ENCODE data around the gene MAGT1. TPM values are rescaled to one million over a fixed set of nuclear protein-coding genes. Genes with fewer than 3 reads are reported as not detected.
"Not testable (repeated sequence)": the region's sequence is repeated elsewhere in the genome, so short reads cannot be mapped to it uniquely, and the experiment has no call there.

Gene MAGT1
- total RNA-seq = 75.0 TPM

DNA sequence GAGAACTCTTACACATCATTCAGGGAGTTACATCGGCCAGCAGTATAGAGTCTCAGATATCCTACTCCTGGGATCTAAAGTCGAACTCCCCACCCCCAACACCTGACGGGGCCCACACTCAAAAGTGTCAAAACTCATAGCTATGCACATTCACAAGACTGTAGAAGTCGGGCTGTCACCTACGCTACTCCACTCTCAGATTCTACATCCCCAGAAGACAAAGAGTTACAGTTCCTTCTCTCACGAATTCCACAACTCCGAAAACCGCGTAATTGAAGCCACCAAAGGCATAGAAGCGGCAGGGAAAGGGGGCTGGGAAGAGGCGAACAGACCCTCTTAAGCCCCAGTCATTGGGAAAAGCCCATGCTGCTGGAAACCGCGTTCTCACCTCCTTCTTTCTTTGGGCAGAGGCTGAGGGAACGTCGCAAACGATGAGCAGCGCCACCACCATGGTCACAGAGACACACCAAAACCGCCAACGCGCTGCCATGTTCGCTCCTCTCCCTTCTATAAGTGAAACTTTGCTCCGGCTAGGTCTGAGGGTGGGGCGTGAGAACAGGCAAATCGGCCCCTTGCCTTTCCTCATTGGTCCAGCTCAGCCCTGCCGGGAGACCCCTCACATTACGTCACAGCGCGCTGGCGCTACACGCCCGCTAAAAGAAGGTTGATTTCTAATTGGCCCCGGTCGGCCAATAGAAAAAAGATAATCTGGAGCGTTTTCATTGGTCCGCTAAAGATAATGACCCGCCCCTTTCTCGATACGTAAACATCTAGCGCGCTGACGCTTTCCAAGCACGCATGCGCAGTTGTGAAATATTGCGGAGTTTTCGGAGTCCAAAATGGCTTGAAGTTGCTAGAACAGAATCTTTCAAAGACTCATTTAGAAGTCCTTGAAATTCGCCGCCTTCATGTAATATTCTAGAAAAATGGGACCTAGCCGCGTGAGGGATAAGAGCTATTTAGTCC is at the start of gene MAGT1:
Gene MAGT1 (minus strand): TSS at position 515 of the 966 bp plus-strand sequence. CDS start 25 bp downstream, at position 490.
- DNase-seq (ENCODE audit: low spot score) = peak; percentile 91
- peak; percentile 91 for ATAC-seq

GRCh38 chrX:77945031-77945430 is 49.8 kb upstream of the MAGT1 start:
- DNase-seq (ENCODE audit: low spot score); ATAC-seq: not testable (repeated sequence)

DNA sequence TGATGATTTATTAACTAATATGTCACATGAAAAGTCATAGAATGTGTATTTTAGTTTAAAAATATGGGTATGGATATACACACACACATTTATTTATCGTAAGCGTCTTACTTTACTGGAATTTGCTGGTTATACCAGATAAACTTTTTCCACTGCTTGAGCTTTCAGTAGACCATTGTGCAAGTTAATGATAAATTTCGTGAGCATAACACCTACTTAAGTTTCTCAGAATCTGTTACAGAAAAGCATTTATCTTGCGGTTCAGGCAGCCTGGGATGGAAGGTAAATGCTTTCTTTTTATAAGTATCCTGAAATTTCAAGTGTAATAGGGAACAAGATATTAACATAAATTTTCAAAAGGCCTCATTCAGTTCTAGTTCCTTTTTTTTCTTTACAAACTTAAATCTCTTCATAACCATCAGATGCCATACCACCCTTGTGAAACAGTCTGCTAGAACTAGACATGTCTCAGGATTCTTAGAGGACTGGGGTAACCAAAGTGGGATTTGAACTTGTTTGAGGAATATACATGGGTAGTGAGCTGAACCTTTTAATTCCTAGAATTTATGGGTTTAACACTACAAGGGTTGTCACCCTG is 42.9 kb upstream of the MAGT1 start:
- ATAC-seq (no peak), DNase-seq (ENCODE audit: low spot score) (no peak)

DNA sequence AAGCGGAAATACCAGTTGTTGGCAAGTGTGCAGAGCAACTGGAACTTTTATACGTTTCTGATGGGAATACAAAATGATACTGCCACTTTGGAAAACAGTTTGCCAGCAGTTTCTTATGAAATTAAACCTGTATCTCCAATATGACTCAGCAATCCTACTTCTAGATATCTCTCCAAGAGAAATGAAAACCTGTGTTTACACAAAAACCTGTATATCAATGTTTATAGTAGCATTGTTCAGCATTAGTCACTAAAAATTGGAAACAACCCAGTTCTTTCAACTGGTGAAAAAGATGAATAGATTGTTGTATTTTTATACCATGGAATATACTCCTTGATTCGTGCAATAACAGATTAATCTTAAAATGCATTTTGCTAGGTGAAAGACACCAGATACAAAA is 42.1 kb upstream of the MAGT1 start:
- DNase-seq (ENCODE audit: low spot score) = no peak
- ATAC-seq = no peak

- ATAC-seq (no peak), DNase-seq (ENCODE audit: low spot score) (no peak)
Measured at GRCh38 chrX:77936299-77936698, 41.1 kb upstream of the MAGT1 start.

- ATAC-seq (no peak), DNase-seq (ENCODE audit: low spot score) (no peak)
Measured at GRCh38 chrX:77935886-77936285, 40.7 kb upstream of the MAGT1 start.

- ATAC-seq (no peak), DNase-seq (ENCODE audit: low spot score) (no peak)
Measured at GRCh38 chrX:77930581-77930980, 35.3 kb upstream of the MAGT1 start.

DNA sequence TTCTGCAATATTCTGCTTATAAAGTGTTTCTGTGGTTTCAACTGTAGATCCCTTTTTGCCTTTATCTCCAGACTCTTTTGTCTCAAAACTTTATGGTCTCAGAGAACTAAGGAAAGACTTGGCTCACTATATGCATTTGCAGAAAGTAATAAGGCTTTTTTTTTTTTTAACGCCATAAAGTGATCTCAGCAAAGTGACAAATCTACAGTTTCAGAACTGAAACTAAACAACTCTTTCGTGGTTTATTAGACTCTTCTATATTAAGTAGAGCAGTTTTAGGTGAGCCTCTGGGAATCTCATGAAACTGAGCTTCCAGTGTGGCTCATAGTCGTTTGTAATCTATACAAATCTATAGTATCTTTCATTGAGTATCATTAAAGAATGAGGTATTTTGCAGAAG is 30.5 kb upstream of the MAGT1 start:
- DNase-seq (ENCODE audit: low spot score) (no peak), ATAC-seq (no peak)

DNA sequence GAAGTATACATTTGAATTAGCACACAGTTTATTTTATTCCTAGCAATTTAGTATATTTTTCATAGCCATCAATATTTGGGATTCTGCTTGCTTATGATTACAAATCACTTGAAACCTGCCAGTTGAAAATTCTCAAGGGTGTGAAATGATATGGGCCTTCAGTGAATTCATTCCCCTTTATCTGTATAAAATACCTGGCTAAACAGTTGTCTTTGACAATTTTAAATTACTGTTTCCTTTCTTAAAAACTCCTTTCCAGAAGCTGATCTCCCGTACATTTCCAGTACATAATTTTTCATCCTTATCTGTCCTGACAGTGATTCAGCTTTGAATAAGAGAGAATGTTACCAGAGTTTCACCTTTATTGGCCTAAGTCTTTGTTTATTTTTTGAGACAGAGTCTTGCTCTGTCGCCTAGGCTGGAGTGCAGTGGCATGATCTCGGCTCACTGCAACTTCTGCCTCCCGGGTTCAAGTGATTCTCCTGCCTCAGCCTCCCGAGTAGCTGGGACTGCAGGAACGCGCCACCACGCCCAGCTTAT is 29.2 kb upstream of the MAGT1 start:
- ATAC-seq (no peak), DNase-seq (ENCODE audit: low spot score) (no peak)

GRCh38 chrX:77922787-77923186 is 27.6 kb upstream of the MAGT1 start:
- DNase-seq (ENCODE audit: low spot score) (no peak), ATAC-seq (no peak)

DNA sequence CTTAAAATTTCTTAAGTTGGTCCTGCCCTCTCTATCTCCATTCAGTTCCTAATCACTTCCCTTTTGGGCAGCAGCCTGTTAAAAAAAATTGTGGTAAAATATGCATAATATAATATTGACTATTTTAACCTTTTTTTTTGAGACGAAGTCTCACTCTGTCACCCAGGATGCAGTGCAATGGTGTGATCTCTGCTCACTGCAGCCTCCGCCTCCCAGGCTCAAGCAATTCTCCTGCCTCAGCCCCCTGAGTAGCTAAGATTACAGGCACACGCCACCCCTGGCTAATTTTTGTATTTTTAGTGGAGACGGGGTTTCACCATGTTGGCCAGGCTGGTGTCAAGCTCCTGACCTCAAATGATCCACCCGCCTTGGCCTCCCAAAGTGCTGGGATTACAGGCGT is 24.1 kb upstream of the MAGT1 start:
- ATAC-seq; DNase-seq (ENCODE audit: low spot score): not testable (repeated sequence)

DNA sequence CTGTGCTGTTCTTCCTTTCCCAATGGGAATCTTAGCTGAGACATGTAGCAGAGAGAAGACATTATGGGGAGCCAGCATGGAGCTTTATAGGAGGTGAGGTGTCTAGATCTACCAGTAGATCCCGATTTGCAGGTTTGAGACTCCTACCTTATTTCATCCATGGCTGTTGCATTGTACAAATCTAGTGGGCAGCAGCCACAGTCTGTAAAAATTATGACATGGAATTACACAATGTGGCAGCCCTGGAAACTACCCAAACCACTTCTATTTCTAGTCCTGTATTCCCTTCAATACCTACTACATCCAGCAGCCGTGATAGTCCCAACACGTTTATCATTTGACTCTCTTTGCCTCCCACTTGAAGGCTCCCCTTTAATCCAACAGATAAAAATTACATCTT is 23.3 kb upstream of the MAGT1 start:
- DNase-seq (ENCODE audit: low spot score) = no peak
- peak; percentile 49 for ATAC-seq

- ATAC-seq (no peak), DNase-seq (ENCODE audit: low spot score) (no peak)
Measured at GRCh38 chrX:77917294-77917933, 22.2 kb upstream of the MAGT1 start.

DNA sequence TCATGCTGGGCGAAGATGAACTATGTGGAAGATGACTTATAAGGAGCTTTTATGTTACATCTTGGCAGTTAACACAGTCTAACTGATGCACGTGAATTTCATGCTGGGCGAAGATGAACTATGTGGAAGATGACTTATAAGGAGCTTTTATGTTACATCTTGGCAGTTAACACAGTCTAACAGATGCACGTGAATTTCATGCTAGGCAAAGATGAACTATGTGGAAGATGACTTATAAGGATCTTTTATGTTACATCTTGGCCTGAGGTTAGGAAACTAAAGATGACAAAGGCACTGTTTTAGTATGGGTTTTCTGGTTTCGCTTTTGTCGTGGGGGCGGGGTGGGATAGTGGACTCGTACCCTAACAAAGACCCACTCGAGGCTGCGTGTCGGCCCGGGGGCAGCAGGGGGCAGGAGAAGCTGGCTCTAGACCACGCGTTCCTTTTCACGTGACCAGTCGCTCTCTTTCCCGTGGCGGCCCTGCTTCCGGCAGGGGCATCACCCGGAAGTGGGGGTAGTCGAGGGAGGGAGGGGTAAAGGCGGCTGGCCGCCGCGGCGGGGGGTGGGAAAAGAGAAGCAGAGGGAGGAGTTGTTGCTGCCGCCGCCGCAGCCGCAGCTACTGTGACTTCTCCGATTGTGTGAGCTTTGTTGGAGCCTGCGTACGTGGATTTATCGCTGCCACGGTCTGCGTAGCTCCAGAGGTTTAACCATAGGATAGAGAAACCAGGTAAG is 15.0 kb upstream of the MAGT1 start, which contains the start of gene ATP7A:
Gene ATP7A (plus strand): TSS at position 586 of the 733 bp plus-strand sequence. CDS start 60,949 bp downstream, outside the sequence.
- DNase-seq (ENCODE audit: low spot score) (peak; percentile 85), ATAC-seq (peak; percentile 98)

- DNase-seq (ENCODE audit: low spot score) (no peak), ATAC-seq (no peak)
Measured at GRCh38 chrX:77901506-77901905, 6.3 kb upstream of the MAGT1 start.

DNA sequence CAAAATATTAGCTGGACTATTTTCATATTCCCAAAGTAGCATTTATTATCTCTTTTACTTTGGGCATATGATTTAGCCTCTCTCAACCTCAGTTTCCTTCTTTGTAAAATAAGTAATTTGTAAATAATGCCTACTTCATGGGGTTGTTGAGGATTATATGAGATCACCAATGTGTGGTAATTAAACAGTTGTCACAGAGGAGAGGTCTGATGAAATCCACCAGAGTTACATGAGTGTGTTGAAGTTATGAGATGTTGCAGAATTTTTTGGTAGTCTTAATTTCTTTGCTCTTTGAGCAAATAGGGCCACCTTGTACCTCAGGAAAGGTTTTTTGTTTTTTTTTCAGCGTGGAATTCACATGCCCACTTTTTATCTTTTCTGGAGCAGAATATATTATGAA is 5.5 kb upstream of the MAGT1 start:
- DNase-seq (ENCODE audit: low spot score) (no peak), ATAC-seq (no peak)

- ATAC-seq = peak; percentile 77
Measured at GRCh38 chrX:77899081-77899828, 4.0 kb upstream of the MAGT1 start, which contains the start of gene COX7B. Gene COX7B (plus strand): TSS chrX:77899468. CDS start chrX:77899554, 86 bp downstream.

DNA sequence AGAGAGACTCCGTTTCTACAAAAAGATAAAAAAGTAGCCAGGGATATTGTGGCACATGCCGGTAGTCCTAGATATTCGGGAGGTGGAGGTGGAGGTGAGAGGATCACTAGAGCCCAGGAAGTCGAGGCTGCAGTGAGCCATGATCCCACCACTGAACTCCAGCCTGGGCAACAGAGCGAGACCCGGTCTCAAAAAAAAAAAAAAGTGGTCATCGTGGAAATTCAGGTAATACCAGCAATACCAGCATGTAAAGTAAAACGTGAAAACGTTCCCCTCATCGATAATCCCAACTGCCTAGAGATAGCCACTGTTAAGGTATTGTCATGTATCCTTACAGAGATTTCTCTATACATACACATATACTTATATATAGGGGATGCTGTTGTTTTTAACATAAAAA is 1.5 kb downstream of the MAGT1 start:
- DNase-seq (ENCODE audit: low spot score) (no peak), ATAC-seq (no peak)

More at GRCh38 chrX:77899081-77899828, 4.0 kb upstream of the MAGT1 start, which contains the start of gene COX7B:
- peak; percentile 65 for DNase-seq (ENCODE audit: low spot score)

GRCh38 chrX:77892887-77893286 is 2.3 kb downstream of the MAGT1 start:
- DNase-seq (ENCODE audit: low spot score) (no peak), ATAC-seq (no peak)

- DNase-seq (ENCODE audit: low spot score); ATAC-seq: not testable (repeated sequence)
Measured at GRCh38 chrX:77881418-77881817, 13.8 kb downstream of the MAGT1 start.
